OCI-LY7 (cell line): ENCODE measurements around the gene IPO11.

Experiments used
- EZH2phosphoT487 ChIP-seq: fragments of 200-600 bp; sonication (generic); IDR thresholded peaks from 2 replicates; pipeline ENCODE4 v1.6.1; 2018; ENCODE audit warnings: low read depth, borderline replicate concordance, mild to moderate bottlenecking, mixed run types, antibody characterized with exemption, low read length, moderate library complexity, mixed read lengths
- TF ChIP-seq, protein P1 (sequence below): fragments of 200-600 bp; sonication (generic); conservative IDR thresholded peaks from 2 replicates; pipeline ENCODE4 v1.5.1; 2014; ENCODE audit warnings: mild to moderate bottlenecking, antibody characterized with exemption, low read length, moderate library complexity, mixed read lengths

DNA sequence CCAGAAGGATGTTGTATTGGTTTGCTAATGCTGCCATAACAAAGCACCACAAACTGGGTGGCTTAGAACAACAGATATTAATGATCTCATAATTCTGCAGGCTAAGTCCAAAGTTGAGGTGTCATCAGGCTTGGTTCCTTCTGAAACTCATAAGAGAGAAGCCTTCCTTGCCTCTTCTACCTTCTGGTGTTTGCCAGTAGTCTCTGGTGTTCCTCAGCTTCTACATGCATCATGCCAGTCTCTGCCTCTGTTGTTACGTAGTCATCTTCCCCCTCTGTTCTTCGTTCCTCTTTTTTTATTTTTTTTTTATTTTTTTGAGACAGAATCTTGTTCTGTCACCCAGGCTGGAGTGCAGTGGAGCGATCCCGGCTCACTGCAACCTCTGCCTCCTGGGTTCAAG is 227.9 kb downstream of the IPO11 start:
- TF ChIP-seq, protein P1, sequence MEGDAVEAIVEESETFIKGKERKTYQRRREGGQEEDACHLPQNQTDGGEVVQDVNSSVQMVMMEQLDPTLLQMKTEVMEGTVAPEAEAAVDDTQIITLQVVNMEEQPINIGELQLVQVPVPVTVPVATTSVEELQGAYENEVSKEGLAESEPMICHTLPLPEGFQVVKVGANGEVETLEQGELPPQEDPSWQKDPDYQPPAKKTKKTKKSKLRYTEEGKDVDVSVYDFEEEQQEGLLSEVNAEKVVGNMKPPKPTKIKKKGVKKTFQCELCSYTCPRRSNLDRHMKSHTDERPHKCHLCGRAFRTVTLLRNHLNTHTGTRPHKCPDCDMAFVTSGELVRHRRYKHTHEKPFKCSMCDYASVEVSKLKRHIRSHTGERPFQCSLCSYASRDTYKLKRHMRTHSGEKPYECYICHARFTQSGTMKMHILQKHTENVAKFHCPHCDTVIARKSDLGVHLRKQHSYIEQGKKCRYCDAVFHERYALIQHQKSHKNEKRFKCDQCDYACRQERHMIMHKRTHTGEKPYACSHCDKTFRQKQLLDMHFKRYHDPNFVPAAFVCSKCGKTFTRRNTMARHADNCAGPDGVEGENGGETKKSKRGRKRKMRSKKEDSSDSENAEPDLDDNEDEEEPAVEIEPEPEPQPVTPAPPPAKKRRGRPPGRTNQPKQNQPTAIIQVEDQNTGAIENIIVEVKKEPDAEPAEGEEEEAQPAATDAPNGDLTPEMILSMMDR: no peak
- TF ChIP-seq EZH2phosphoT487: no peak
